Spleen (tissue), 7 donors: ENCODE measurements around the gene ZDHHC5.

ENCODE experiments used
- CTCF ChIP-seq, 11 experiments: fragments of 200-600 bp in 7 of 11; fragments of 450-650 bp in 4 of 11; sonication (generic) in 4 of 11; IDR thresholded peaks in 8 of 11; conservative IDR thresholded peaks in 3 of 11; 1 replicate in 7 of 11; 2 replicates in 4 of 11; pipeline versions ENCODE4 v1.4.0 to v1.8.0; 2016 to 2021; ENCODE audit warnings: antibody characterized with exemption in 11 of 11, inconsistent platforms in 4 of 11, mild to moderate bottlenecking in 1 of 11
- POLR2A ChIP-seq, 3 donors: fragments of 450-650 bp; IDR thresholded peaks; one replicate each; pipeline ENCODE4 v1.5.1; 2017; ENCODE audit warnings: antibody characterized with exemption in 3 of 3, mild to moderate bottlenecking in 1 of 3
- POLR2AphosphoS5 ChIP-seq, 3 donors: sonication (generic); formaldehyde crosslinking; IDR thresholded peaks; one replicate each; pipeline ENCODE4 v1.5.1; 2017; ENCODE audit warnings: antibody characterized with exemption in 3 of 3
- donor health status: DM: no; HTN: no; CAD: no; lungs with moderate emphysema.
- donor health status: DM: no; HTN: no; CAD: no.
- donor health status: DM: no; HTN: no; CAD: no.

- TF ChIP-seq CTCF (IDR thresholded peaks at IDR 0.05 in 8 of 11, conservative IDR thresholded peaks at IDR 0.05 in 3 of 11) (no peak), POLR2AphosphoS5 (IDR thresholded peaks at IDR 0.05) (no peak), POLR2A (IDR thresholded peaks at IDR 0.05) (no peak)
Measured at GRCh38 chr11:57650739-57651090, 17.2 kb upstream of the ZDHHC5 start.
